ENCODE data around the gene TNFSF13.

TNFSF13 gene

GRCh38 chr17:7592422-7593021, 34.0 kb downstream of the TNFSF13 start:
- no peak for FAIRE-seq

GRCh38 chr17:7593296-7593695, 34.7 kb downstream of the TNFSF13 start:
- FAIRE-seq = no peak

GRCh38 chr17:7597561-7597960, 39.0 kb downstream of the TNFSF13 start:
- peak; percentile 28 for FAIRE-seq

- FAIRE-seq = no peak
Measured at GRCh38 chr17:7606280-7606679, 47.7 kb downstream of the TNFSF13 start.

GRCh38 chr17:7610641-7611040, 52.1 kb downstream of the TNFSF13 start:
- FAIRE-seq = no peak
